Vagina (tissue), 2 donors: ENCODE results near the gene SLC22A23.

Source experiments
- CTCF ChIP-seq, 3 experiments: fragments of 450-650 bp in 2 of 3; fragments of 200-600 bp in 1 of 3; sonication (generic) in 1 of 3; IDR thresholded peaks; one replicate each; pipeline ENCODE4 v1.5.1; 2017 to 2019; ENCODE audit warnings: antibody characterized with exemption in 3 of 3, mild to moderate bottlenecking in 2 of 3, moderate library complexity in 2 of 3
- POLR2A ChIP-seq, 2 donors: fragments of 450-650 bp; IDR thresholded peaks; one replicate each; pipeline ENCODE4 v1.6.1; 2017; ENCODE audit warnings: antibody characterized with exemption in 2 of 2, mild to moderate bottlenecking in 2 of 2, moderate library complexity in 2 of 2

DNA sequence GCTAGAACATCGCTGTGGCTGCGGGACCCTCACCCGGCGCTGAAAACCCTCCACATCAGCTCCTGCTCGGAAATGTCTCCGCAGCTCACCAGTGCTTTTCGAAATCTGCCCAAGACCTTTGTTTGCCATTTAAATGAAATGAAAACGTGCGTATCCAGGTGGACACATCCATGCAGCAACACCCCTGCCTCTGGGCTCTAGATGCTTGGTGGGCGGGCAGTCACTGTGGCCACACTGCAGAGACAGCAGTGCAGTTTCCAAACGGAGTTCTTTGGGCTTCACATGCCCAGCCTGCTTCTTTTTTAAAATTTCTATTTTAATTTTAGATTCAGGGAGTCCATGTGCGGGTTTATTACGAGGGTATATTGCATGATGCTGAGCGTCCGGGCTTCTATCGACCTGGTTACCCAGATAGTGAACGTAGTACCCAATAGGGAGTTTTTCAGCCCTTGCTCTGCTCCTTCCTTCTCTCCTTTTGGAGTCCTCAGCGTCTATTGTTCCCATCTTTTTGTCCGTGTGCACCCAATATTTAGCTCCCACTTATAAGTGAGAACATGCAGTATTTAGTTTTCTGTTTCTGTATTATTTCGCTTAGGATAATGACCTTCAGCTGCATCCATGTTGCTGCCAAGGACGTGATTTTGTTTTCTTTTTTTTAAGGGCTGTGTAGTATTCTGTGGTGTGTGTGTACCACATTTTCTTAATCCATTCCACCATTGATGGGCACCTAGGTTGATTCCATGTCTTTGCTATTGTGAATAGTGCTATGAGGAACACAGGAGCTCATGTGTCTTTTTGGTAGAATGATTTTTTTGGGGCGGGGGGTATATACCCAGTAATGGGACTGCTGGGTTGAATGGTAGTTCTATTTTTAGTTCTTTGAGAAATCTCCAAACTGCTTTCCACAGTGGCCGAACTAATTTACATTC, 224.6 kb downstream of the SLC22A23 start:
- TF ChIP-seq CTCF (IDR thresholded peaks at IDR 0.05) (no peak), POLR2A (IDR thresholded peaks at IDR 0.05) (no peak)
